ENCODE measurements around the gene CARMIL3. TPM values are rescaled to one million over a fixed set of nuclear protein-coding genes. Genes with fewer than 3 reads are reported as not detected.

The CARMIL3 gene
- total RNA-seq, 1 experiment from 2014 or later: 1.00 TPM

DNA sequence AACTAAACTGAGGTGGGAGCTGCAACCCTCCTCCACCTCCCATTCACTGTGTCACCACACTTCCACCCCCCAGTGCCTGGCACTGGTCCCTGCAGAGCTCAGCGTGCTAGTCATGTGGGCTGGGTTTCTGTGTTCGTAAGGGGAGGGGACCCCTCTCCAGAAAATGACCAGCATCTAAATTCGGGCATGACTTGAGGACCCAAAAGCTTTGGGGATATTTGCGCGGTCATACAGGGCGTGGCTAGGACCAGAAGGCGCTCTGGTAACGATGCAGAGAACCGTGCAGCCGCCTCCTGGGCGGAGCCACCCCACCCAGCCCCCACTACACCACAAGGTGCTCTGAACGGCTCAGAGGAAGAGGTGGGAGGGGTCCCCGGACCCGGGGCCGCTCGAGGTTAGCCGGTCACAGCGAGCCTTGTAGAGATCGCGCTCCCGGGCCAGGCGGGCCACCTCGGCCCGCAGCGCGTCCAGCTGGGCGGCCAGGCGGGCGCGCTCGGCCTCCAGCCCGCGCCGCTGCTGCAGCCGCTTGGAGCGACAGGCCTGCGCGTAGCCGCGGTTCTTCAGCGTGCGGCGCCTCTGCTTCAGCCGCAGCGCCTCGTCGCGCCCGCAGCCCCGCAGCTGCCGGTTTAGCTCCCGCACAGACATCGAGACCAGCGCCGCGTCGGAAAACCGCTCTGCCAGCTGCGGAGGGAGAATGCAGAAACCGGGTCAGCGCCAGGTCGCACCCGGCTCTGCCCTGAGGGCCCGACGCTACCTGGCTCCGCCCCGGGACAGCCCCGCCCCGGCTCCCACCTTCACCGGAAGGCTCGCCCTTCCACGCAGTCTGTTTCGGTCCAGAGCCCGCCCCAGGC is 29.3 kb downstream of the CARMIL3 start:
- Mint-ChIP-seq H3K27ac (ENCODE audit: unreplicated experiment) (no peak overlapping the region), H3K4me1 (ENCODE audit: low read depth, unreplicated experiment) (peaks cover 8% of the 10 kb centered on the region), H3K4me3 (ENCODE audit: unreplicated experiment) (peak overlapping the region; percentile 78), H3K9me3 (ENCODE audit: unreplicated experiment) (no peaks in the 10 kb centered on the region), H3K36me3 (ENCODE audit: insufficient read depth, unreplicated experiment) (peaks cover 10% of the 10 kb centered on the region), H3K27me3 (ENCODE audit: insufficient read depth, unreplicated experiment) (no peaks in the 10 kb centered on the region)
- intact Hi-C loops (cut with micrococcal nuclease; ENCODE audit: unreplicated experiment): loop anchor here (1.0 kb wide), 1 partner anchor 29 kb away; the partner anchor contains the start of gene CARMIL3
- Histone ChIP-seq H3K27me3 (replicated peaks; ENCODE audit: control insufficient read depth, insufficient read depth, low read length) (no peaks in the 10 kb centered on the region; the same call in 1 of the 2 replicates), H3K4me1 (peaks cover 14% of the 10 kb centered on the region), H3K36me3 (ENCODE audit: control insufficient read depth, insufficient read depth, low read length) (no peaks in the 10 kb centered on the region), H3K4me3 (ENCODE audit: low read depth, low read length) (peak overlapping the region; percentile 71), H3K9me3 (no peaks in the 10 kb centered on the region)
- ChIA-PET CTCF (interaction anchor here (0.6 to 2.6 kb wide), 9 partner anchors 9 to 97 kb away, joined by 3 to 15 read pairs (median 6); partner anchors contain the start of gene PCK2), POLR2A (interaction anchor here (0.7 to 4.4 kb wide), 3 partner anchors 13 to 66 kb away, joined by 4 to 27 read pairs (median 5); partner anchors contain the start of genes CARMIL3, PCK2 and RNF31)
- BruUV-seq (replicated peaks): TSS peak; percentile 69
- DNase-seq: peak; percentile 65 to 71
- TF ChIP-seq, protein P1, sequence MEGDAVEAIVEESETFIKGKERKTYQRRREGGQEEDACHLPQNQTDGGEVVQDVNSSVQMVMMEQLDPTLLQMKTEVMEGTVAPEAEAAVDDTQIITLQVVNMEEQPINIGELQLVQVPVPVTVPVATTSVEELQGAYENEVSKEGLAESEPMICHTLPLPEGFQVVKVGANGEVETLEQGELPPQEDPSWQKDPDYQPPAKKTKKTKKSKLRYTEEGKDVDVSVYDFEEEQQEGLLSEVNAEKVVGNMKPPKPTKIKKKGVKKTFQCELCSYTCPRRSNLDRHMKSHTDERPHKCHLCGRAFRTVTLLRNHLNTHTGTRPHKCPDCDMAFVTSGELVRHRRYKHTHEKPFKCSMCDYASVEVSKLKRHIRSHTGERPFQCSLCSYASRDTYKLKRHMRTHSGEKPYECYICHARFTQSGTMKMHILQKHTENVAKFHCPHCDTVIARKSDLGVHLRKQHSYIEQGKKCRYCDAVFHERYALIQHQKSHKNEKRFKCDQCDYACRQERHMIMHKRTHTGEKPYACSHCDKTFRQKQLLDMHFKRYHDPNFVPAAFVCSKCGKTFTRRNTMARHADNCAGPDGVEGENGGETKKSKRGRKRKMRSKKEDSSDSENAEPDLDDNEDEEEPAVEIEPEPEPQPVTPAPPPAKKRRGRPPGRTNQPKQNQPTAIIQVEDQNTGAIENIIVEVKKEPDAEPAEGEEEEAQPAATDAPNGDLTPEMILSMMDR (IDR thresholded peaks at IDR 0.05; ENCODE audit: insufficient read depth in 1 of 2, low read depth in 1 of 2, low read length in 1 of 2, severe bottlenecking in 1 of 2, unreplicated experiment in 1 of 2): no peak

DNA sequence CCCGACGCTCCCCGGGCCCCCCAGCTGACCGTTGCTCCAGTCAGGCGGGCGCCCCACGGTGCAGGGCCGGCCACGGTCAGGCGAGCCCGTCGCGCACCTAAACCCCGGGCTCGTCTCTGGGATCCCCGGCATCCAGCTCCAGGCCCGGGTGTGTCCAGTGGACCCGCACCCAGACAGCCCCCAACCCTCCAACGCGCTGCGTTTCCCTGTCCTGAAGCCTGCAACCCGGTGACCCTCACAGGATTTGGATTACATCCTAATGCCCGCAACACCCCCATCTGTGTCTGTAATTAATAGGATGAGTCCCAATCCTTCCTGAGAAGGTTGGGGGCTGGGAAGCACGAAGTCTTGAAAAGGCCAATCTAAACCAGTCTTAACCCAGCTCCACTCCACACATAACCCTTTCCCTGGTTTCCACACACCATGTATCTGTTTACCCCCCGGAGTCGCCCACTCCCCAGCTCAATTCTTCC is 30.0 kb downstream of the CARMIL3 start:
- POLR2A ChIA-PET: interaction anchor here (0.7 to 4.4 kb wide), 3 partner anchors 12 to 65 kb away, joined by 4 to 27 read pairs (median 5); partner anchors contain the start of genes CARMIL3, PCK2 and RNF31

More for the DNA sequence above, 30.0 kb downstream of the CARMIL3 start:
- DNase-seq: no peak
- TF ChIP-seq, protein P1 (IDR thresholded peaks at IDR 0.05; ENCODE audit: insufficient read depth in 1 of 2, low read depth in 1 of 2, low read length in 1 of 2, severe bottlenecking in 1 of 2, unreplicated experiment in 1 of 2): no peak
- H3K27ac Mint-ChIP-seq (ENCODE audit: unreplicated experiment): peak overlapping the region; percentile 23
- H3K27me3 ChIP-seq (replicated peaks; ENCODE audit: control insufficient read depth, insufficient read depth, low read length): no peaks in the 10 kb centered on the region; the same call in 1 of the 2 replicates
- H3K9me3 Mint-ChIP-seq (ENCODE audit: unreplicated experiment): no peaks in the 10 kb centered on the region
- intact Hi-C loops (cut with micrococcal nuclease; ENCODE audit: unreplicated experiment): loop anchor here (1.0 kb wide), 1 partner anchor 29 kb away; the partner anchor contains the start of gene CARMIL3
- BruUV-seq (replicated peaks): TSS peak; percentile 44
- CTCF ChIA-PET: interaction anchor here (0.8 to 2.6 kb wide), 6 partner anchors 9 to 29 kb away, joined by 3 to 15 read pairs (median 8); partner anchors contain the start of gene PCK2
- peaks cover 14% of the 10 kb centered on the region for H3K4me1 ChIP-seq
- peaks cover 8% of the 10 kb centered on the region for H3K4me1 Mint-ChIP-seq (ENCODE audit: low read depth, unreplicated experiment)
- H3K27me3 Mint-ChIP-seq (ENCODE audit: insufficient read depth, unreplicated experiment): no peaks in the 10 kb centered on the region
- peak overlapping the region; percentile 78 for H3K4me3 Mint-ChIP-seq (ENCODE audit: unreplicated experiment)
- peak overlapping the region; percentile 71 for H3K4me3 ChIP-seq (ENCODE audit: low read depth, low read length)
- H3K36me3 Mint-ChIP-seq (ENCODE audit: insufficient read depth, unreplicated experiment): peaks cover 10% of the 10 kb centered on the region
- H3K36me3 ChIP-seq (ENCODE audit: control insufficient read depth, insufficient read depth, low read length): no peaks in the 10 kb centered on the region
- no peaks in the 10 kb centered on the region for H3K9me3 ChIP-seq
